Cardiac septum (tissue), 1 donor: ENCODE measurements around the gene CCDC28B. TPM values are rescaled to one million over a fixed set of nuclear protein-coding genes. Genes with fewer than 3 reads are reported as not detected.

ENCODE experiments used
- DNase-seq: peaks from one replicate; pipeline ENCODE4 v3.0.0-alpha.2; 2020; ENCODE audit warnings: low spot score
- intact Hi-C: fragments of 100-400 bp; cut with DNase I; formaldehyde crosslinking; loops from one replicate; pipeline ENCODE4 v1.14.0; 2022
- total RNA-seq: library from RNA; stranded (reverse); fragmentation: NEBNext Ultra II Directional; extraction: Animal tissue kit (Norgen Biotek cat#: 25700); gene quantifications from one replicate; pipeline ENCODE4 v1.2.1, GENCODE V29; 2021
- donor health status: DM: no; HTN: no; CAD: no.

Gene CCDC28B
- total RNA-seq, 1 donor from 2014 or later: 10.2 TPM

DNA sequence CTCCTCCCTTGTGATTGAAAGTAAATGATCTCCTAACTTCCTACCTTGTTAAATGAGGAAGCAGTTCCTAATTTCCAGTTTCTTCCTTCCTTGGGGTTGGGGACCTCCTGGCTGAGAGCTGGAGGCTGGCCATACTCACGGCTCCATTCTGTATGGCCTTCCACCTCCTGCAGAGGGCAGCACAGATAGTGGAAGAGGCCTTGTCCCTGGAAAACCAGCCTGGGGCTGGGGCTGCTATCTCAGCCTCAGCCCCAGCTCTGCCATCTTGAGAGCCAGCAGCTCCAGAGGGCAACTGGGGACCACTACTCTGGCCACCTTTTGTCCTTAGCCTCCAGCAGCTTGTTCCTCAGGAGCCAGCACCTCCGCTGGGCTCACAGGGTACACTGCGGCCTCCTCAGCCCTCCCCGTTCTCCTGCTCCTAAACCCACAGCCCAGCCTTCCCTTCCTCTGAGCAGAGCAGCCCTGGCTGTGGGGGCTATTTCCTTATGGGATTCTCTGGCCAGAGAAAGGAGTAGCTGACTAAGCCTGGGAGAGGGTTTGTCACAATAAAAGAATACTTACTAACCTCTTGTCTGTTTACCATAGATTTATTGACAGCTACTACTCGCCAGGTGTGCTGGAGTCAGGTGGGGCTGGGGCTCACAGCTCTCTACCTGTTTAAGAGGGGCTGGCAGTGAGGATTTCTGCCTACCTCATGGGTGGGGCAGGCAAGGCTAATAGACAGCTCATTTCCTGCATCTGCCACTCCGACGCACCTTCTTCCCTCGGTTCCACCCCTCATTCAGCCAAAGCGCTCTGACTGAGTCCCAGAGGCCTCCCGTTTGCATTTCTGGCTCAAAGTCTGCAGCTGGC is 15.5 kb downstream of the CCDC28B start:
- intact Hi-C loops: loop anchor here (2.0 kb wide), 1 partner anchor 99 kb away; no protein-coding TSS in a partner anchor
- no peak for DNase-seq

DNA sequence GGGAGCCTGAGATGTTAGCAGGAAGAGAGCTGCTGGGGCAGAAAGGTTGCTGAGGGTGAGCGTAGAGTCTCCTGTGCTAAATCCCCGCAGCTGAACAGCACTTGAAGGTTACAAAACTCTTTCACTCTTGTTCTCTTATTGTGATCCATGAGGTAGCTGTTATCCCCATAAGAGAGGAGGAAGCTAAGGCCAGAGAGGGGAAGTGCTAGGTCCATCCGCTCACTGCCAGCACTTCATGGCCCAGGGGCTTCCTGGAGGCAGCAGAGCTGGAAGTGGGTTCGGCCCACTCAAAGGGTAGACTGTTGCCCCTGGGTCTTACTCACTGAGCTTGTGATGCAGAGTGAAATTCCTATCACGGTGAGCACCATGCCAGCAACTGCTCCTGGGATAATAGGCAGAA is 16.2 kb downstream of the CCDC28B start:
- DNase-seq: no peak
- intact Hi-C loops: loop anchor here (2.0 kb wide), 1 partner anchor 98 kb away; no protein-coding TSS in a partner anchor

DNA sequence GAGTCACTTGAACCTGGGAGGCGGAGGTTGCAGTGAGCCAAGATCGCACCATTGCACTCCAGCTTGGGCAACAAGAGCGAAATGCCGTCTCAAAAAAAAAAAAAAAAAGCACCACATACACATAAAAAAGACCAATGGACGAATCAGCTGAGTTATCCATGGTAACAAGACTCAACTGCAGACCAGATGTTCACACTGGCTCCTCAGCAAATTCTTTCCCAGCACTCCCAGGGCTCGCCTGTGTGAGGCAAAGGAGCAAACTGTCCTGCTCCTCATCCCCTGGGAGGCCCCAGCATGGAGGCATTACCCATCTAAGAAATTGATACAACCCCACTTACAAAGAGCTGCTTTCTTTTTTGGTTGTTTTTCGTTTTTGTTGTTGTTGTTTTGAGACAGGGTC is 18.6 kb downstream of the CCDC28B start:
- intact Hi-C loops: no loop called here
- no peak for DNase-seq

DNA sequence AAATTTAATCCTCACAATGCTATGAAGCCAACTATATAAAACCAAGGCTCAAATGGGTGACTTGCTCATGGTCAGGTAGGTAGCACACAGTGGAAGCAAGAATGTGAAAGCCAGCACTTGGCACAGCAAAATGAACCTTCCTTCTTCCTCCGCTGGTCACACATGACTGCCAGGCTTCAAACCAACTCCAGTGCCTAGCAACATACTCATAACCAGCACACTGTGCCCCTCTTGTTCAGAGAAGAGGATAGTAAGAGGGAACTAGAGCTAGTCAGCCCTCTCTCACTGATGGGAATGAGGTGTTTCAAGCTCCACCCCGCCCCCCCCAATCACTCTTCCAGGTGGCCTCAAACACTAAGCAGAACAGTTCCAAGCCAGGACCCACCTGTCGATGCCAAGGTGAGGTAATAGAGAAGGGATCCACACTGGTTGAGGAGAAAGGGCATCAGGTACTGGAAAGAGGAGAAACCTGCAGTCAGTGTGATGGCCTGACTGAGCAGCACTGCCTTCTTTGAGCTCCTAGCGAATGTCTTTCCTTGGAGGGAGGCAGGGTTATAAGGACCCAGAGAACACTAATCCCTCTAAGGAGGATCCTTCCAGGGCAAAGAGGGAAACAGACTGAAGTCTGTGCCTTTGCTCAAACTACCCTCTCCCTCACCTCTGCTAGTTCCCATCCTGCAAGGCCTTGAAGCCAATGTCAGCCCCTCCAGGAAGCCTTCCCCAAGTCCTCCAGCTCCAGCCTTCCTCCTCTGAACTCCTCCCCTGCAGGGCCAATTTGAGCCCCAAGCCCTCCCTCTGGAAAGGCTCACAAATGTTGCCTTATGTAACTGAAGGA is 20.6 kb downstream of the CCDC28B start:
- intact Hi-C loops: loop anchor here (5.0 kb wide), 1 partner anchor 171 kb away; the partner anchor contains the start of gene BSDC1
- DNase-seq: no peak

DNA sequence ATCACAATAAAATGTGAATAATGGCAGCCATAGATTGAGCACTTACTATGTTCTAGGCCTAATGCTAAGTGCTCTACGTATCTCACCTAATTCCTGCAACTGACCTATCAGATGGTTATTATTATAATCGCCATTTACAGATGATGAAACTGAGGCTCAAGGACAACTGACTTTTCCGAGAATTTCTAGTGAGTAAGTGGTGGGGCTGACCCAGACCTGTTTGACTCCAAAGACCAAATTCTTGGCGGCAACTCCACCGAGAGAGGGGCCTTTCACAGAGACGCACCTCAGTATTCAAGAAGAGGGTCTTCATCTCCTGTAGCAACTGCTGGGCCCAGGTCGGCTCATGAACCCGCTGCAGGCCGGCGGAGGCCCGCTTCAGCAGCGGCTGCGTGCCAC is 21.2 kb downstream of the CCDC28B start:
- intact Hi-C loops: loop anchor here (5.0 kb wide), 1 partner anchor 171 kb away; the partner anchor contains the start of gene BSDC1
- no peak for DNase-seq

DNA sequence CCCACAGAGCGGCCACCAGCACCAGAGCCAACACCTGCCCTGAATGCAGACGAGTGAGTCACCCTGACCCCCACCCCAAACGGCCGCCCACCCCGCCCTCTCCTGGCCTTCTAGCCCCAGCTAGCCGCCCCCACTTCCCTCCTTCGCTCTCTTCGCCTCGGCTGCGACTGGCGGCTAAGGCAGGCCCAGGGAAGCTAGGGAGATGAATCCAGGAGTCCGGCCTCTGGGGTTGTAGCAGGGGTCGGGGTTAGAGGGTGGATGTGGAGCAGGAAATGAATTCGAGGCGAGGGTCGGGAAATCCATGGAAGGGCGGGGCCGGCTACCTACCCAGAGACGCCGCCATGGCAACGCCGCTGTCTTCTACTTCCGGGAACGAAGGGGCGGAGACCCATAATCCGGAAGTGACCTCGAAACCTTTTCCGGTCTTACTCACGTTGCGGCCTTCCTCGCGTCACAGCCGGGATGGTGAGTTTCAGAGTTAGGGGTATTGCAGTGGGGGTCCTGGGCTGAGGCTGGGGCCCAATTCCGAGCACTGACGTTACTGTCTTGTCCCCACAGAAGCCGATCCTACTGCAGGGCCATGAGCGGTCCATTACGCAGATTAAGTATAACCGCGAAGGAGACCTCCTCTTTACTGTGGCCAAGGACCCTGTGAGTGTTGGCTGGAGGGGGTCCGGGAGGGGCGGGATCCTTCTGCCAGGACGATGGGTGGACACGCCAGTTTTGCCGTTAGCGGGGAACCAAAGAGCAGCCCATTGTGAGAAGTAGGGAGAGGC is 21.8 kb downstream of the CCDC28B start, which contains the start of the genes EIF3I and TMEM234:
Gene EIF3I, plus strand, starts transcription at position 428 of the 776 bp plus-strand sequence. Its CDS starts 35 bp downstream, at position 463.
Gene TMEM234, minus strand, starts transcription at position 374 of the 776 bp plus-strand sequence. Its CDS starts 31 bp downstream, at position 343.
- DNase-seq: peak; percentile 97
- intact Hi-C loops: loop anchor here (2.0 to 5.0 kb wide), 2 partner anchors 19 to 170 kb away; partner anchors contain the start of gene BSDC1

DNA sequence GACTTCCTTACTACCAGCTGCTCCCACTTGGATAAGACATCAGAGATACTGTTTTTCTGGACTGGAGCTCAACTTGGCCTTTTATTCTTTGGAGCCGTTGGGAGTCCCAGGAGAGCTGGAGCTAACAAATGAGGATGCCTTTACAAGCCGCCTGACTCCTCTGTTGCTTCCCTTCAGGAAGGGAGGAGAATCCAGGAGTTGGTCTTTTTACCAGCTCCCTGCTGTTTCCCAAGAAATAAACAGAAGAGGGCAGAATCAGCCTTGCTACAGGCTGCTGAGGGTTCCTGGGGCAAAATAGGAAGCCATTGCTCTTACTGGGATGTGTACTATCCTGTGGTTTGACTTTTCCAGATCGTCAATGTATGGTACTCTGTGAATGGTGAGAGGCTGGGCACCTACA is 23.3 kb downstream of the CCDC28B start:
- no peak for DNase-seq
- intact Hi-C loops: loop anchor here (2.0 to 5.0 kb wide), 2 partner anchors 17 to 169 kb away; partner anchors contain the start of gene BSDC1

DNA sequence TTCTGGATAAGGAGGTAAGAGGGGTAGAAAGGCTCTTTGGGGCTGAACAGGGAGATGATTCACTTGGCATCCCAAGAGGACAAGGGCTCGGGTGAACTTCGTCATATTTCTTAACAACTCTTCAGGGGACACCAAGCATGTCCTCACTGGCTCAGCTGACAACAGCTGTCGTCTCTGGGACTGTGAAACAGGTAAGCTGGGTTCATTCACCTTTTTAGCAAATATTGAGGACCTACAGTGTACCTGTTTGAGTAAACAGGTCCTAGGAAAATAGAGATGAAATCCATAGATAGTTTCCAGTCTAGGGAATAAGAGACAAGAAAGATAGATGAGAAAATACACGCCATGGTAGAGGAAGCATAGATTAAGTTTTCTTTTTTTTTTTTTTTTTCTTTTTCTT is 23.9 kb downstream of the CCDC28B start:
- DNase-seq: no peak
- intact Hi-C loops: loop anchor here (5.0 kb wide), 1 partner anchor 168 kb away; the partner anchor contains the start of gene BSDC1

DNA sequence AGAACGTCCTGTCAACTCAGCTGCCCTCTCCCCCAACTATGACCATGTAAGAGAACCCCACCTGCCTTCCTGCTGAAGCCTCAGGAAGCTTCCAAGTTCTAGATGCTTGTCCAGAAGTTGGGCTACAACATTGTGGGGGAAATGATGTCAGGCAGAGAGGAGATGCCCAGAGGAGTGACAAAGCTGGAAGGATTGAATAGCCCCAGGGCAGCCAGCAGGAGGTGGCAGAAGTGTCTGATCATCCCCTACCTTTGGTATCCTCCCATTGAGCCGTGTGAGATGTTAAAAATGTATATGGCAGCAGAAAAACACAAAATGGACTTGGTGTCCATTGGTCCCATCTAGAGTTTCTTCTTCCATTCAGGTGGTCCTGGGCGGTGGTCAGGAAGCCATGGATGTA is 28.4 kb downstream of the CCDC28B start:
- intact Hi-C loops: no loop called here
- no peak for DNase-seq

DNA sequence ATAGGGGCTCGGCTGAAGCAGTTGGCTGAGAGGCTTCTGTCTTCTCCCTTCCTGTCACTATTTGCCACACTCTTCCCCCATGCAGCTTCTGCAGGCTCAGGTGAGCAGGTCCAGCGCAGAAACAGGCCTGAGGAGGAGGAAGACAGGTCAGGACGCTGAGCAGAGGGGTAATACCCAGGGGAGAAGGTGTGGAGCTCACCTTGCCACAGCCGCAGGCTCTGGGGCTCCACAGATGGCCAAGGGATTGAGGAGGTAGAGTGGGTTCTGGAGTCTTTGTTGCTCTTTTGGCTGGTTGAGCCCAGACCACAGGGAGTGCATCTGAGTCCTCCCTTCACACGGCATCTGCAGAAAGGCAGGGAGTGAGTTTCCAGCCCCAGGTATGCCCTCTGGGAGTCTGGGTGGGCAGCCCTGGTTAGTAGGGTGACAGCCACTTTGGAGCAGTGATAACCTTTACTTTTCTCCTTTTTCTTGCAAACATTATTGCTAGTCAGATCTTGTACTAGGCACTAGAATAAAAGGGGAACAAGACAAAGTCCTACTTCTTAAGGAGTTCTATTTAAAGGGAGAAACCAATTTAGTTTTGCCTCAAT is 31.5 kb downstream of the CCDC28B start:
- intact Hi-C loops: no loop called here
- no peak for DNase-seq

DNA sequence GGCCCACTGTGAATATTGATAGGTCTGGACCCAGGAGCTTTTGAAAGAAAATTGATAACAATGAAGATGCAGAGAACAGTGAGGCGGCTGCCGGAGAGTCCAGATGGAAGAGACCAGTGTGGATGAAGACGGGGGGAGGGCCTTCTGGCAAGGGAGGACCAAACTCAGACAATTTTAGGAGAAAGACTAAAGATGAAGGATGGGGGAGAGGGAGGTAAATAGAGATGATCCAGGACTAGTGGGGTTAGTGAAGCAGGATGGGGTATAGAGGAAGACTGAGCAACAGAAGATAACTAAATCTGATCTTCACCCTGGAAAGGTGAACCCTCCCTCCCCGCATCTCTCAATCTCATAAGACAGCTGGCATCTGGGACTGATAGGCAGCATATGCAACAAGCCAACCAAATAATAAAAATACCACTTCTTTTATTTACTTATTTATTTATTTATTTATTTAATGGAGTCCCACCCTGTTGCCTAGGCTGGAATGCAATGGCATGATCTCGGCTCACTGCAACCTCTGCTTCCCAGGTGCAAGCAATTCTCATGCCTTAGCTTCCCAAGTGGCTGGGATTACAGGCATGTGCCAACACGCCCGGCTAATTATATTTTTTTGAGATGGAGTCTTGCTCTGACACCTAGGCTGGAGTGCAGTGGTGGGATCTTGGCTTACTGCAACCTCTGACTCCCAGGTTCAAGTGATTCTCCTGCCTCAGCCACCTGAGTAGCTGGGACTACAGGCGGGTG is 32.3 kb downstream of the CCDC28B start:
- intact Hi-C loops: no loop called here
- no peak for DNase-seq

DNA sequence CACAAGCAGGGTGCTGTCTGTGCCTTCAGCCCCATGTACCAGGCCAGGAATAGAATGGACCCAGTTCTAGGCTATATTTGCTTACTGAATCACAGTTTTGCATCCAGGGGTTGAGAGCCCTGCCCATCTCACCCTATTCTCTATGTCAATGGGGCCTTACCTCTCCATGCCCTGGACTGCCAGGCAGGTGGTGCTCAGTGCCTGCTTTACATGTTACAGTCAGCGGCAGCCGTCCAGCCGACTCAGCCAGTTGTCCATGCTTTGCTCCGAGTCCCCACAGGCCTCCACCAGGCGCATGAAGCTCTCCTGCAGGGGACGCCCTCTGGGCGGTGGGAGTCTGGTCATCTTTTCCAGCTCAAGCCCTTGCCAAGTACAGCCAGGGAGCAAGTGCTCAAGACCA is 34.4 kb downstream of the CCDC28B start:
- DNase-seq: no peak
- intact Hi-C loops: no loop called here

DNA sequence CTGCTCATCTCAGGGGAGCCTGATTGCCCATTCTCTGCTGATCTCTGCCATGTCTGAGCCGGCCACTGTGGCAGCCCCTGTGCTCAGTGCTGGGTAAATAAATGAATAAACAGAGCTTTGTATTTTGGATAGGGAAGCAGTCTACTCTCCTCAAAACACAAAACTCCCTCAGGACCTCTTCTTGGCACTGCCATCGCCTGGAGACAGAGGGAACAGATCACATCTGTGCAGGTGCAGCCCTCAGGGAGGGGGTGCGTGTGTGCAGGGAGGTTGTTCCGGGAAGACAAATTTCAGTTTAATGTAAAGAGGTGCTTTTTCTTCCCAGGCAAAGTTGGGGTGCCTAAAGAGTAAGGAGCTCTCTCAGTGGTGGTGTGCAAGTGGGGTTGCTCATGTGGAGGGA is 38.9 kb downstream of the CCDC28B start:
- DNase-seq: no peak
- intact Hi-C loops: no loop called here

DNA sequence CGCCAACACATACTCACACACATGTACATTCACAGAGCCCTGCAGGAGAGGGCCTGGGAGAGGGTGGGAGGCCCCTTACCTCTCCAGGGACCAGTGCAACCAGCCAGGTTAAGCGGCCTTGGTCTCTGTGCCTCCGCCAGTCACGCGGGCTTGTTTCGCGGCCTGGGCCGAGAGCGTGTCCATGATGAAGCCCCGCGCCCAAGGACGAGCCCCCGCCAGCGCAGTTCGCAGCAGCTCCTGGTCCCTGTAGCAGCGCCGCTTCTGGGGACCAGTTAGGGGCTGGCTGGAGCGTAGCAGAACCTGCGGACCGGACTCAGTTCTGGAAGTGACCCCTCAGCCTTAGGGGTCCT is 39.4 kb downstream of the CCDC28B start:
- intact Hi-C loops: loop anchor here (2.0 kb wide), 1 partner anchor 17 kb away; the partner anchor contains the start of genes EIF3I and TMEM234
- DNase-seq: no peak

DNA sequence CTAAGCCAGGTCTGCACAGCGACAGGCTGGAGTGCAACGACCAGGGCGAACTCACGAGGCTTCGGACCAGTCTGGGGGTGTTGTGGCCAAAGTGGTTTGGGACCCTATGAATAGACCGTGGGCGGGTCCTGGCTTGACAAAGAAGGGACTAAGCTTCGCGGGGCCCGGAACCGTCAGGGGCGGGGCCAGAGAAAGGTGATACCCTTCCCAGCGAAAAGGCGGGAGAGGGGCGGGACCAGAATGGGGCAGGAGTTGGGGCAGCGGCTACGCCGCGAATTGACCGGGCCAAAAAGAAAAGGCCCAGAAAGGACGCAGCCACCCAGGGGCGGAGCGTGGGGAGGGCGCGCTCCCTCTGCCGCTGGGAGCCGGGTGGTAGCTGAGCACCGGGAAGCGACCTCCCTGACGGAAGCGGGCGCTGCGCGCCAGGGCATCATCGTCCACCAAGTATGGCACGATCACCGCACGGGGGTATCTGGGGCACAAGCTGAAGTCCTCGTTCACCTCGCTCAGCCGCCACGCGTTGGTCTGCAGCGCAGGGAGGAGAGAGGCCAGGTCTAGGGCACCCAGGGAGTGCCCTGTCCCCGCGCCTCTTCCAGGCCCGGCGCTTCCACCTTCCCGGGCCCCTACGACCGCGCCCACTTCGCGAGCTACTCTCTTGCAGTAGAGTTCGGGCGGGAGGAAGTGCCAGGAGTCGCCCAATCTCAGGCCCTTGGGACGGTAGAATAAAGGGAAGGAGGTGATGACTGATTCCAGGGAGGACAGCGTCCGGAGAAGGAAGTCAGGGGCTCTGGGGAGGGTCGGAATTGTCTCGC is 40.0 kb downstream of the CCDC28B start:
- intact Hi-C loops: loop anchor here (2.0 kb wide), 1 partner anchor 18 kb away; the partner anchor contains the start of genes EIF3I and TMEM234

DNA sequence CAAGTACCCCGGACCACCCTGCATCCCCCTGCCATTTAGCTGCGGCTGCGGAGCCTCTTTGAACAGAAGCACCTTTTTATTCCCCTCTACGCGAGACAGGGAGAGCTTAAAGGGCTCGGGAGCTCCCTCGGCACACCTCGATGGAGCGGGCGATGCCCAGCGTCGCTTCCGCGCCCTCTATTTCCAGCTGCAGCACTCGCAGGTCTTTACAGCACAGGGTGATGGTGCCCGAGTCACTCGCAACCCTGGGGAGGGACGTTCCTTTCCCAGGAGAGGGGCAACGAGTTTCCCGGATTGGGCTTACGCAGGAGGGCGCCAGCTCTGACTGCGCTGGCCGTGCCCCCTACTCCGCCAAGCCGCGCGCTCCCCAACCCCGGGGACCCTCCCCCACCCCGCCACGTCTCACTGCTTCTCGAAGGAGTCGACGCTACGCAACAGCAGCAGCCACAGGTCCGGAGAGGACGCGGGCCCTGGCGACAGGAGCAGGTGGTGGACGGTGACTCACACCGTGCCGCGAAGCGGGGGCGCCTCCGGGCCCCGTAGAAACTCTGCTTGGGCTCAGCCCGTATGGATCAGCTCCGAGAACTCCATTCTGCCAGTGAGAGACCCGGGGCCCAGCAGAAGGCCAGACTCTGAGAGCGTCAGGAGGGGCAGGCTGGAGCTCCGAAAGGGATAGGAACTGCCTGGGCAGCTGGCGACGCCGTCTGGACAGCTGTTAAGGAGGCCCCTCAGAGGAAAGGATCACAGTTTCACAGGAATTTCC is 40.8 kb downstream of the CCDC28B start:
- intact Hi-C loops: loop anchor here (2.0 kb wide), 1 partner anchor 18 kb away; the partner anchor contains the start of genes EIF3I and TMEM234
- DNase-seq: no peak

More for the DNA sequence above, 40.0 kb downstream of the CCDC28B start:
- DNase-seq: peak; percentile 84
